Measurements from ENCODE around the gene ETV6.

Gene ETV6

DNA sequence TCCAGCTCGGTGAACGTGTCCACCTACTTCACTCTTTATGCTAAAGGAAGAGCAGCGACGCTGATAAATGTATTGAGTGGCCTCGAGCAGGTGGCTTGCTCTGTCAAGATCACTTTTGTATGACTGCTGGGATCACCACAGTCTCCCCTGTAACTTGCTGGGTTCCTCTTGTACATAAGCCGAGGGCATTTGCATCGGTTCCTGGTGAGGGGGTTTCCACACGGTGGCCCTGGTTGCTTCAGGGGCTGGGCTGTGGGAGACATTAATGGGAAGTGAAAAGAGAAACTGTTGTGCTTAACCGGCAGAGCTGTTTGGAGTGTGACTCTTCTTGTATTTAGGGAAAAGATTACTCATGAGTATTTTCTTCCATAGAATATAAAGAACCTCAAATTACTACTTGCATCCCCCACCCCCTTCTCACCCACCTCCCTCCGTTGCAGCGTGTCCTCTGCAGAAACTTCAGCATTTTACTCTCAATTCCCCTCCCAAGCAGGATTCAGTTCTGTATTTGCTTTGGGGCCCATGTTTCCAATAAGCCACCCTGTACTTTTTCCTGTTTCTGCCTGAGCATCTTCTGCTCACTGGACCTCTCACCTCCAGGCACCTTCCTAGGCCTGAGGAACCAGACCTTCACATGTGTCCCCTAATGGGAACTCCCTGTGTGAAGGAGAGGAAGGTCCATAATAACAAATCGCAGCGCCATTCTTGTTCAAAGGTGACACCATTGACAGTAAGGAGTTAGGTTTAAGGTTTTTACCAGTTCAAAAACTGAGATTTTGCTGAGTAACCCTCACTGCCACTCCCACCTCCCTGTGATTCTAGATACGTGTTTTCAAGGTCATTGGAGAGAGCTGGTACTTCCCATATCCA lies 187.0 kb downstream of the ETV6 start:
- DNase-seq, result peak; percentile 54

DNA sequence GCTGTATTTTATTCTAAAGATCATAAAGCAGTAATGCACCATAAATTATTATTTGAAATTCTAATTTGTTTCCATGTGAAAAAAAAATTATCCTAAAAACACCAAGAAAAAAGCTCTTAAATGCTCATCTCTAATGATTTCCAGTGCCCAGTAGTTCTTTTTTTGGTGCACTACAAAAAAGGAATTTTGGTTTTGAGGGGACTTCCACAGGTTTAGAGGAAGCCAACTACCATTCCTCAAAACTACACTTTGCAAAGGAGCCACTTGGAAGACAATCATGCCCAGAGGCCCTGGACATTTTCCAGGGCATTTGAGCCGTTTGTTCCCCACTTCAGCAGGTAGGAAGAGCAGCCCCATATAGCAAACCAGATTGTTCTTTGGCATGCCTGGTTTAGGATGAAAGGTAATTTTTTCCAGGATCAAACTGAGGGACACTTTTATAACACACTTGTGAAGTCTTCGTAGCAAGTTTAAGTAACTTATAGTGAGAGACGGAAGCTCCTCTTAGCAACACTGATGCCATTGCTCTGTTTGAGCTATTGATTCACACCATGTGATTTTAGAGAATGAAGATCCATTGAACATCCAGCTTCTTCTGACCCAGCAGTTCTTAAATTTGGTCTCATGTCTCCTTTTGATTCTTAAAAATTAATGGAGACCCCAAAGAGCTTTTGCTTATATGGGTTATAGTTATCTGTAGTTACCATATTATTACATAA lies 187.9 kb downstream of the ETV6 start:
- no peak for DNase-seq

DNA sequence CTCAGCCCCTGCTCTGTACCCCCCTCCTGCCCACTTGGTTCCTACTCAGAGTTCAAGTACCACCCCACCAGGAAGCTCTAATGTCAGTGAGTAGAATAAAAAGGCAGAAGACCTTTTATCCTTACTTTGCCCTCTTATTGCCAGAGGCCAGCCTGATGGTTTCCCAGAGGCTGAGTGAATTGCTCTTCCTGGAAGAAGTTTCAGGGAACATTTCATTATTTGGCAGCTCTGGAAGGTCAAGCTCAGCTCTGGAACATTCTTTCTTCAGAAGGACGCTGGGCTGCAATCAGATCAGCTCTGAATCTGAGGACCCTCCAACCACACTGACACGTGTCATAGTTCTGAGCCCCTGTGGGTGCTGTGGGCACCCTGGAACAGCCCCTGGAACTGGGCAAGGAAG lies 188.9 kb downstream of the ETV6 start:
- no peak for DNase-seq

DNA sequence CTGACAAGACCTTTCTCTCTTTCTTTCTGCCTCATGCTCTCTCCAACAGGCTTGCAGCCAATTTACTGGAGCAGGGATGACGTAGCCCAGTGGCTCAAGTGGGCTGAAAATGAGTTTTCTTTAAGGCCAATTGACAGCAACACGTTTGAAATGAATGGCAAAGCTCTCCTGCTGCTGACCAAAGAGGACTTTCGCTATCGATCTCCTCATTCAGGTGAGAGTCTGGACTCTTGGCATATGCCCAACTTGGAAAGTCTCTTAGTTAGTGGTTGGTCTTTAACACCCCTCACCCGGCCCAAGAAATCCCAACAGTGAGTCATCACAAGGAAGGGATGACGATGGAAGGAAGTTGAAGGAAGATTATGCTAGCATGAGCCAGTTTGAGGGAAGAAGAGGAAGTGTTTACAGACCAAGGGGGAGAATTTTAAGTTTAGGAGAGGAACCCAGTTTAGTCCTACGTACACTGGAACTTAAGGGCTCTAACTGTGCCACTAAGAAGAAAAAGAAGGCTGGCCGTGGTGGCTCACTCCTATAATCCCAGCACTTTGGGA lies 189.7 kb downstream of the ETV6 start:
- DNase-seq, result no peak

DNA sequence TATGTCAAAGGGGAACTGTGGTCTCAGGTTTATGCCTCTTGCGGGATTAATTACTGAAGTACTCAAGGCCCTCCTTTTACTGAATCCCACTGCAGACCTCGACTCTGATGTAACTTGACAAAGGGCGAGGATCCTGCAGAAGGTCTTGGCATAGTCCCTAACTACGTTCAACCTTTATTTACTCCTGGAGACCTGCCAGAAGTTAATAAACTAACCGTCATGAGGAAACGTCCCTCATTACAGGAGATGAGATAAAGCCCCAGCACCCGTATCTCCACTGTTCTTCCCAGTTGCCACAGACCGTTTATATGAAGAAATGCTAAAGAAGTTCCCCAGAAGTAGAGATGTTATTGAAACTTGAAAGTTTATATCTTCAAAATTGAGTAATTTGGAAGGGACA lies 190.9 kb downstream of the ETV6 start:
- DNase-seq, result peak; percentile 90

DNA sequence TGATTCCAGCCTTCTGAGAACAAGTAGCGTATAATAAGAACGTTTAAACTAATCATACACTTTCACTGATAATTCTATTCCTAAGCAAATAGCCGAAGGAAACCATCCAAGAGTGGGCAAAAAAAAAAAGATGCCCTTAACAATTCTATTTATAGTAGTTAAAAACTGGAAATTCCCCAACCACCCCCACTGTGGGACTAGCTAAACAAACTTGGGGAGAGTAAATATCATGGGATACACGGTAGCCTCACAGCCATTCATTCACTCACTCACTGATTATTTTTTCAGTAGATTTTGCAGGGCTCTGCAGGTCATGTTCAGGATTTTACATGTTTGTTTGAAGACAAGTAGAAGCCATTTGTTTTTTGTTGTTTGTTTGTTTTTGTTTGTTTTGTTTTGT lies 197.0 kb downstream of the ETV6 start:
- no peak for DNase-seq

DNA sequence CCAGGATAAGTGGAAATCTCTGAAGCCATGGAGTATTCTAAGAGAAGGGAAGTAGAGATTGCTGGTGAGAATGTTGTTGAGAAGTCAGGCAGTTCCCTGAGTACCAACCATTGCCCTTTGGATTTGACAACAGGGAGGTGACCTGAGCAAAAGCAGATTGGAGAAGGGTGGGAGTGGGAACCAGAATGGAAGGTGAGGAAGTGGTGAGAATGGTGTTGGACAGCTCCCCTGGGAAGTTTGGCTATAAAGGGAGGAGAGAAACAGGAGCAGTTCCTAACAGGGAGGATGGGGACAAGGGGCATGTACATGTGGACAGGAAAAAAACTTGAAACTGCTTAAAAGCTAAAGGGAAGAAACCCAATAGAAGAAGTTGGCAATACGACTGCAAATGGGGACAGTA lies 198.1 kb downstream of the ETV6 start:
- DNase-seq, result no peak

DNA sequence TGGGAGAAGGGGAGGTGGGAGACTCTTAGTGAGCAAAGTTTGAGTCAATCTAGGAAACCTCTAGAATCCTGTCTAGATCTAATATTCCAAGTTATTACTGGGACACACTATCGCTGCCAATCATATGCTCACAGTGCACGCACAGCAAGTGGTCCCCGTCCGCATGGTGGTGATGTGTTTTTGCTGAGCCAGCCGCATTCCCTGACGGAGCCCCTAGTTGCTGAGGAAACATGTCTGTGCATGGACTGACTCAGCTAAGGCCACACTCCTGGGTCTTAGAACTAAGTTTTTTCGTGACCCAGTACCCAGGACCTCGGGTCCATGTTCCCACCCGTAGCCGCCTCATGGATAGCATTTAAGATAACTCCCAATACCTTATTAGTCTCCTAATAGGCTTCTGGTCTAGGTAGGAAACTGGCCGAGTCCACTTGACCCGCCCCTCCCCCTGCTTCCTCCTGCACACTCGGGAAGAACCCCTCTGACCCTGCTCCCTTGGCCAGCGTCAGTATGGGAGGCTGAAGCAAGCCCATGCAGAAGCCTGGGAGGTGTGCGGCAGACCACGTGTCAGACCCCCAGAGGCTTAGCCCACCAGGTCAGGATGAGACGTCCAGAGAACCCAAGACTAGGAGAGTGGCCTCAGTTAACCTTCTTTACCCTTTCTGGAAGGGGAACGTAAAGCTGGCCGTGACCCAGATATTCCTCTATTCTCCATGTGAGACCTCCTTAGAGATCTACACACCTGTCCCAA lies 200.5 kb downstream of the ETV6 start:
- no peak for DNase-seq

DNA sequence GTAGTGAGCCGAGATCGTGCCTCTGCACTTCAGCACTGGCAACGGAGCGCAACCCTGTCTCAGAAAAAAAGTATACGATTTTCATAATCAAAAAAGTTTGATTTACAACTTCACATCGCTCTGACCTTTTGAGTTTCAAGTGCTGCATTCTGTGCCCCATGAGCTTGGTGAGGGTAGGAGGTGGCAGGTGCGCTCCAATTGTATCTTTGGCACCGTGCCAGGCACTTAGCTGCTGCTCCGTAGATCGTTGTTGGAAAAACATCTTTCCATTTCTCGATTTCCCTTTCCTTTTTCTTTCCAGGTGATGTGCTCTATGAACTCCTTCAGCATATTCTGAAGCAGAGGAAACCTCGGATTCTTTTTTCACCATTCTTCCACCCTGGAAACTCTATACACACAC lies 203.7 kb downstream of the ETV6 start:
- no peak for DNase-seq

DNA sequence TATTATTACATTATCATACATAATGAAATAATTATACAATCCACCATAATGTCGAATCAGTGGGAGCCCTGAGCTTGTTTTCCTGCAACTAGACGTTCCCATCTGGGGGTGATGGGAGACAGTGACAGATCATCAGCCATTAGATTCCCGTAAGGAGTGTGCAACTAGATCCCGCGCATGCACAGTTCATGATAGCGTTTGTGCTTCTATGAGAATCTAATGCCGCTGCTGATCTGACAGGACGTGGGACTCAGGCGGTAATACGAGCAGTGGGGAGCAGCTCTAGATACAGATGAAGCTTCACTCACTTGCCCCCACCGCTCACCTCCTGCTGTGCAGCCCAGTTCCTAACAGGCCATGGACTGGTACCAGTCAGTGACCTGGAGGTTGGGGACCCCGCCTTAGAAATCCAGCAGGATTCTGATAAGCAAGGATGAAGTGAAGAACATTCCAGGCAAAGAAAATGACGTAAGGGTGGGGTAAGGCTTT lies 204.6 kb downstream of the ETV6 start:
- DNase-seq, result no peak

DNA sequence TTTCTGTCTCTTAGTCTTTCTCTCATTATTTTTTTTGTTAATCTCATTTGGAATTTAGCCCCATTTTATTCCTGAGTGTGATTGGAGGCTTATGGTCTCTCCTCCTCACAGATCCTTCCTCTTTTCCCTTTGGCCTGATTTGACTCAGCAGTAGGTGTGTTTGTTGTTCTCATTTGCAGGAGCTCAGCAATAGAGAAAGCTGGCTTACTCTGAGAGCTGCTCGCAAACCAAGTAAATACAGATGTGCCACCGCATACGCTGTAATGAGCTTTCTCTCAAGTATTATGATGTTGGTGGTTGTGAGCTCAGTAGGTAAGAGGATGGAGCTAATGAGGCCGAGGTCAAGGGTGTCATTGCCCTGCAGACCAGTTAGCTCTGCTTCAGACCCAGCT lies 206.5 kb downstream of the ETV6 start:
- no peak for DNase-seq

DNA sequence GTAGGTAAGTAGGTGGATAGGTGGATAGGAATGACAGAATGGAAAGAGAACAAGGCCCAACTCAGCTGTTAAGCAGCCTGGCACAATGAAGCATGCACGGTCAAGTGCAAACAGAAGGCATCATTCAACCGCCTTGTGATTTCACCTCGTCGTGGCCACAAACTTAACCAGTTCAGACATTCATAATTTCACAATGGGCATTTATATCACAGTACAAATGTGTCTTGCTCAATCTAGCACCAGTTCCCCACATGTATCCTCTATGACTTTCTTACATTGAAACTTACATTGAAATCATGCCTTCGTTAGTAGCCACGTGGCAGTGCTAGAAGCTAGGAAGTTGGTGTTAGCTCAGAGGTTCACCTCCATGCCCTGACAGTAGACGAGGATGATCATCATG lies 207.5 kb downstream of the ETV6 start:
- peak; percentile 74 for DNase-seq

DNA sequence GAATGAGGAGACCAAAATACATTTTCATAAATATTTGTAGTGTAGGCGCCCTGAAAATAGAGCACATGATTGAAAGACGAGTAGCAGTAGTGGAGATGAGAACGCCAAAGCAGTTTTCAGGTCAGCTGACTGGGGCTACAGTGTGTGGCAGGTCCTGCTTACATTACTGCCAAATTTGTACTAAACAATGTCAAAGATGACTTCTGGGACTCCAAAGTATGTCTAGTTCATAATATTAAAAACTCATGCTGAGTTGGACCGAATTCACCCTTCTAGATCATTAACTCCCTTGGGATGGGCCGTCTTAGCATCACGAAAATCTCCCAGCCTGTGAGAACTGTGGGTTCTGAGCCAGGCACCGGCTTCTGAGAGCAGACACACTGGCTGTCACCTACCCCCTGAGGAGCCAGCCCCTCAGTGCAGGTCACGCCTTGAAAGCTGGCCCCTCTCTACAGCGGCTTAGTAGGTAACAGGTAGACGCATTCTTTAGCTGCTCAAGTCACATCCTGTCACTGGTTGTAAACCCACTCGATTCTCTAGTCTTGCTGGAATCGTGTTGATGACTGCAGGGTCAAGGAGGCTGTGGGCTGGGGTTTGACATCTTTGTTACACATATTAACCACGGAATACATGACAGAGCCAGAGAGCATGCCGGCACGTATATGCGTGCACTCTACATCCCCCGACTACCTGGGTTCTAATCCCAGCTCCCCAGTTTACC lies 210.4 kb downstream of the ETV6 start:
- no peak for DNase-seq

DNA sequence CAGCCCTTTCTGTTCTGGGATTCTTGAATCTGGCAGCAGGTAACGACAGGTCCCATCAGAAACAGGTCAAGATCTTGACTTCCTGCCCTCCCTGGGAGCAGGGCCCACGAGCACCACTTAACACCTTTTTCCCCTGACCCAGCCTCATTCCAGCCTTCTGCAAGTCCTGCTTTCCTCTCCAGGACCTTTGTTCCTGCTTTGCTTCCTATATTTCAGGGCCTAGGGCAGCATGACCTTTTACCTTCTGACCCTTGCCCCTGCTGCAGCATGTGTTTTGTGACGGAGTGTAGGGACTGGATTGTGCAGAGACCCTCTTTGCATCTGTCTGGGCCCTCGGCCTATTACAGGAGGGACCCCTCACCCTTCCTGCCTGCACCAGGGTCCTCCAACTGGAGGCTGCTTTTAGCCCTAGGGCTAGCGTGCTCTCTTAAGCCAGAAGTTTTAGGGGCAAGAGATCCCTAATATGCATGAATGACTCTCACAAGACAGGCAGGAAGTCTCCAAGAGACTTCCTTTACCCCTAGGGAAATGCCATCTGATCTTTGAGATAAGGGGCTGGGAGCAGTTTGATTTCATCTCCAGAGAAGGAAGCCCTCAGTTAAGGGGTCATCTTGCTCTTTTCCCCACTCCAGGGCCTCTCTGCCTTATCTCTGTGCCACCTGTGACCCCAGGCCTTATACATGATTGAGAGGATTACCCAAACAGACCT lies 211.8 kb downstream of the ETV6 start:
- no peak for DNase-seq

DNA sequence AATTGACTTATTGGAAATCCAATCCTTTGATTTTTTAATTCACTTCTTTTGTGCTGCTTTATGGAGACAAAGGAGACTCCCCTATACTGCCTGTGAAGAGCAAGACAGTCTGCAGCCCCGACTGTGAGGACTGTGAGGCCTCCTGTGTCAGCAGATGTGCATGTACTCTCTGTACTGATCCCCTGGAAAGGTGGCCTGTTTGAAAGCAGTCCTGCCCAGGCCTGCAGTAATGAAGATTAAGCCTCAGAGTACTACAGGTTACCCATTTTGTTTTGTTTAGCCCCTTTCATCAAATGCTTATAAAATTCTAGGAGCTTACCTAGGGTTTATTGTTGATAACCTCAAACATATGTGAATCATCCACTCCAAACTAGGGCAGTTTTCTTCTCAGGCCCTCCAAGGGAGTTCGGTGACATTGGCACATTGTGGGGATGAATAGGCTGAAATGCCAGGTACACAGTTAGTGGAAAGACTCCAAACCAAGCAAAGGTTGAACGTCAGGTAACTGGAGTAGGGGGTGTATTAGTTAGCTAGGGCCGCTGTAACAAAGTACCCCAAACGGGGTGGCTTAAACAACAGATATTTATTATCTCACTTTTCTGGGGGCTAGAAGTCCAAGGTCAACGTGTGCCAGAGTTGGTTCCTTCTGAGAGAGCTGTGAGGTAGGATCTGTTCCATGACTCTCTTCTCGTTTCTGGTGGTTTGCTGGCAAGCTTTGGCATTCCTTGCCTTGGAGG lies 212.6 kb downstream of the ETV6 start:
- no peak for DNase-seq

DNA sequence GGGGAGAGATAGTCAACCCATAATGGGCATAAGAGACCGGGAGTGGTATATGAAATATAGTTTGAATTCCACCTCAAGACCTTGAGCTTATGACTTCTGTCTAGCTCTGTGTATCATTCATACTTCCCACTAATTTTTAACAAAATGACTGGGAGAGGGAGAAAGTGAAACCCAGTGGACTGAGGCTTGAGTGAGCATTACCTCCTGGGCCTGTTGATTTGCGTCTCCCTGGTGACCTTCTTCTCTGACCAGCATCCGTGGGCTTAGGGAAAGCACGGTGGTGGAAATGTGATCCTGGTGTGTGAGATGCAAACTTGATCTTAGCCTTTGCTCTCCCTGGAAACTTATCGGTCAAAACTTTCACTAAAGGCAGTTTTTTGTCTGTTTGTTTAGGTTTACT lies 213.3 kb downstream of the ETV6 start:
- DNase-seq, result no peak

DNA sequence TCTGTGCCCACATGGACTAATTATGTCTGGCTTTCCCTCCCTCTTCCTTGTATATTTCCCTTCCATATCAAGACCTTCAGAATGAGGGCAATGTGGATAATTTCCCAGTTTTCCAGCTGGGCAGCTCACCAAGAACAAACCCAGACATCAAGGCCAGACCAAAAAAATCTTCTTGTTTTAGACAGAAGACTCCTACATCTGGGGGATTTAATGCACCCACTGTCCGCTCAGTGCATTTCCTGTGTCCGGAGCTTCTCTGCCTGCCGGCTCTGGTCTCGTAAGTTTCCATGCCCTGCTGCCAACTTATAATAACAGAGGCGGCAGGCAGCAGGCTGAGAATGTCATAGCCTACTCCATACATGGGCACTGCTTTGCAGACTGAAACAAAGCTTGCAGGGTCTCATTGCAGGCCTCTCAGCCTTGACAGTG lies 214.0 kb downstream of the ETV6 start:
- no peak for DNase-seq

DNA sequence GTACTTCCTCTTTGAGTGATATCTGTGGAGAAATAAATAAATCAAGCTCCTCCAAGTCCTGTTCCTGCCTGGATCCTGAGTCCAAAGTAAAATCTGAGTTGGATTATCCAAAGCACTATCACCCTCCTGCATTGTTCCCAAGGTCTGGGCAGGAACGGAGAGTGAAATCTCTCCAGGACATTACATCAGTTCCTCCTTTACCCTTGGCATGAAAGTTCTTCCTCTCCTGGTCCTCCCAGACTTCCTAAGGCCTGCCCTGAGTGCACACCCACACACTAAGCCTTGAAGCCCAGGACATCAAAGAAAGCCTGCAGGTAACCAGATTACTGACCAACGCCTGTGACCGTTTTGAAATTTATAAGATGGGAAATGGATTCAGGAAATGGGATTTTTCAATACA lies 214.5 kb downstream of the ETV6 start:
- DNase-seq, result no peak

DNA sequence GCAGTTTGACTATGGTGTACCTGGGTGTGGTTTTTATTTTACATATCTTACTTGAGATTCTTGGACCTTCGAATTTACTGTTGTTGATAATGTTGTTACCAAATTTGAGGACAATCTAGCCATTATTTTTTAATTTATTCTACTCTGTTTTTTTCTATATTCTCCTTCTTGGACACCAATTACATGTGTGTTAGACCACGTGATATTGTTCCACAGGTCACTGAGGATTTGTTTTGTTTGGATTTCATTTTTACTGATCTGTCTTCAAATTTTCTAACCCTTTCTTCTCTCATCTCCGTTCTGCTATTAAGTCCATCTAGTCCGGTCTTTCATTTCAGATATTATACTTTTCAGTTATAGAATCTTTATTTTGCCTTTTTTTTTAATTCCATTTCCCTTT lies 216.3 kb downstream of the ETV6 start:
- DNase-seq, result no peak

DNA sequence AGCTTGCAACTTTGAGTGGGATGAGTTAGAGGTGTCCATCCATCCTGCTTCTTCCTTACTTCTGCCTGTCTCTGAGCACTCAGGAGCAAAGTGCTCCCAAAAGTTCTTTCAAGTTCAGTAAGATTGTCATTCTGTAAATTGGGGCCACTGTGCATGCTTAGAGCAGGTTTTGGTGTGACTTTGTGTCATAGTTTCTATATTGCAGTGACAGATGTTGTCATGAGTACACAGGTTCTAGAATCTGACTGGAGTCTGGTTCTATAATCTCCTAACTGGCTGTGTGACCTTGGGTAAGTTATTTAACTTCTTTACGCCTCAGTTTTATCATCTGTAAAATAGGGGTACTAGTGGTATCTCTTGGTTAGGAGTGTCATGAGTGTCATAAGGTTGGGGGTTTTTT lies 218.6 kb downstream of the ETV6 start:
- no peak for DNase-seq

DNA sequence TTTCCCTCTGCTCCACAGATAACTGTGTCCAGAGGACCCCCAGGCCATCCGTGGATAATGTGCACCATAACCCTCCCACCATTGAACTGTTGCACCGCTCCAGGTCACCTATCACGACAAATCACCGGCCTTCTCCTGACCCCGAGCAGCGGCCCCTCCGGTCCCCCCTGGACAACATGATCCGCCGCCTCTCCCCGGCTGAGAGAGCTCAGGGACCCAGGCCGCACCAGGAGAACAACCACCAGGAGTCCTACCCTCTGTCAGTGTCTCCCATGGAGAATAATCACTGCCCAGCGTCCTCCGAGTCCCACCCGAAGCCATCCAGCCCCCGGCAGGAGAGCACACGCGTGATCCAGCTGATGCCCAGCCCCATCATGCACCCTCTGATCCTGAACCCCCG lies 219.9 kb downstream of the ETV6 start:
- DNase-seq, result no peak

Measured in hematopoietic multipotent progenitor cell treated with erythropoietin and hydrocortisone succinate and interleukin-3 and kit ligand, for 6 days (in vitro differentiated cells).